H1 (cell line): ENCODE data around the gene FLRT1. TPM values are rescaled to one million over a fixed set of nuclear protein-coding genes. Genes with fewer than 3 reads are reported as not detected.

Experiments
- CTCF ChIA-PET: fragments of 300-600 bp; sonication (Branson Sonifier 250); formaldehyde crosslinking; loops from one replicate; lab custom pipeline; 2021; ENCODE audit not compliant: partially characterized antibody; lab: Charles Lee
- POLR2A ChIA-PET: fragments of 300-600 bp; sonication (Branson Sonifier 250); formaldehyde crosslinking; loops from one replicate; lab custom pipeline; 2021; ENCODE audit warnings: inconsistent platforms; ENCODE audit not compliant: partially characterized antibody; lab: Charles Lee
- DNase-seq, 2 experiments: peaks; one replicate each; pipeline versions ENCODE4 v3.0.0 to v3.0.0-alpha.2; 2010 to 2022; ENCODE audit warnings: low spot score in 2 of 2, low read depth in 1 of 2, mixed read lengths in 1 of 2
- FAIRE-seq: peaks from 2 replicates; lab custom pipeline; 2011; peaks lifted over from hg19 to GRCh38; lab: Jason Lieb, UNC
- H2AFZ ChIP-seq: 2 replicates; pipeline ENCODE4 v1.8.1; 2012; ENCODE audit warnings: low read length, inconsistent platforms
- H2AK5ac ChIP-seq: 2 replicates; pipeline ENCODE4 v1.6.1; 2013; ENCODE audit warnings: low read depth, low read length
- H2BK120ac ChIP-seq: replicated peaks from 2 replicates; pipeline ENCODE3; 2013; ENCODE audit warnings: low read depth, low read length, inconsistent platforms
- H2BK12ac ChIP-seq: 2 replicates; pipeline ENCODE4 v1.6.1; 2013; ENCODE audit warnings: low read depth, low read length
- H2BK15ac ChIP-seq: 2 replicates; pipeline ENCODE4 v1.6.1; 2013; ENCODE audit warnings: low read length
- H2BK20ac ChIP-seq: 2 replicates; pipeline ENCODE4 v1.6.1; 2013; ENCODE audit warnings: low read length
- H2BK5ac ChIP-seq: 2 replicates; pipeline ENCODE4 v1.6.1; 2013; ENCODE audit warnings: low read depth, low read length
- H3K14ac ChIP-seq: 2 replicates; pipeline ENCODE4 v1.6.1; 2013; ENCODE audit warnings: inconsistent platforms; ENCODE audit not compliant: insufficient read length
- H3K18ac ChIP-seq: 2 replicates; pipeline ENCODE4 v1.6.1; 2013; ENCODE audit warnings: low read length; ENCODE audit errors: extremely low read depth
- H3K23ac ChIP-seq: 2 replicates; pipeline ENCODE4 v1.6.1; 2013; ENCODE audit warnings: inconsistent platforms; ENCODE audit not compliant: insufficient read length
- H3K23me2 ChIP-seq: 2 replicates; pipeline ENCODE4 v1.6.1; 2013; ENCODE audit warnings: low read depth, low read length
- H3K27ac ChIP-seq: 2 replicates; pipeline ENCODE4 v1.6.1; 2011; ENCODE audit warnings: low read depth, low read length, inconsistent platforms
- H3K27me3 ChIP-seq, 4 experiments: replicated peaks in 1 of 4; 1 replicate in 1 of 4; 2 replicates in 3 of 4; pipeline versions ENCODE4 v1.6.1 to v1.8.1; 2011 to 2013; ENCODE audit warnings: low read length in 3 of 4, mild to moderate bottlenecking in 3 of 4, inconsistent platforms in 2 of 4, mixed read lengths in 2 of 4, moderate library complexity in 1 of 4; ENCODE audit not compliant: control insufficient read depth in 3 of 4, insufficient read depth in 3 of 4; ENCODE audit errors: extremely low read depth in 1 of 4
- H3K36me3 ChIP-seq, 4 experiments: 2 replicates each; pipeline versions ENCODE4 v1.6.1 to v1.8.1; 2011 to 2013; ENCODE audit warnings: mild to moderate bottlenecking in 4 of 4, low read length in 3 of 4, moderate library complexity in 2 of 4, control low read depth in 1 of 4, inconsistent platforms in 1 of 4; ENCODE audit not compliant: insufficient read depth in 4 of 4, control insufficient read depth in 2 of 4
- H3K4ac ChIP-seq: replicated peaks from 2 replicates; pipeline ENCODE3; 2013; ENCODE audit warnings: low read length, low read depth, mixed read lengths, inconsistent platforms; ENCODE audit not compliant: insufficient read length
- H3K4me1 ChIP-seq, 4 experiments: replicated peaks in 1 of 4; 1 replicate in 1 of 4; 2 replicates in 3 of 4; pipeline versions ENCODE4 v1.6.1 to v1.8.1; 2011 to 2013; ENCODE audit warnings: low read length in 3 of 4, inconsistent platforms in 2 of 4, mixed read lengths in 1 of 4; ENCODE audit not compliant: insufficient read depth in 4 of 4, control insufficient read depth in 3 of 4
- H3K4me2 ChIP-seq, 2 experiments: 2 replicates each; pipeline versions ENCODE4 v1.6.1 to v1.8.1; 2011 to 2013; ENCODE audit warnings: low read depth in 2 of 2, low read length in 2 of 2, control low read depth in 1 of 2, inconsistent platforms in 1 of 2, mild to moderate bottlenecking in 1 of 2; ENCODE audit not compliant: insufficient read depth in 1 of 2
- H3K4me3 ChIP-seq, 4 experiments: fragments of 200-600, 300-600 bp in 1 of 4; sonication (generic), shearing (Covaris generic), sonication (Bioruptor Twin) in 1 of 4; 2 replicates each; pipeline versions ENCODE4 v1.5.1 to v1.8.1; 2011 to 2016; ENCODE audit warnings: low read length in 4 of 4, low read depth in 3 of 4, control low read depth in 2 of 4, inconsistent platforms in 2 of 4, mild to moderate bottlenecking in 2 of 4, mixed read lengths in 1 of 4, moderate library complexity in 1 of 4; ENCODE audit not compliant: insufficient read depth in 2 of 4; ENCODE audit errors: extremely low read depth in 1 of 4
- H3K56ac ChIP-seq: replicated peaks from 2 replicates; pipeline ENCODE3; 2013; ENCODE audit warnings: low read depth, mild to moderate bottlenecking, mixed read lengths, low read length, inconsistent platforms; ENCODE audit not compliant: insufficient read length
- H3K79me1 ChIP-seq: 2 replicates; pipeline ENCODE4 v1.6.1; 2013; ENCODE audit warnings: low read depth, low read length, control low read depth
- H3K79me2 ChIP-seq, 2 experiments: 2 replicates each; pipeline versions ENCODE4 v1.6.1 to v1.8.1; 2012 to 2013; ENCODE audit warnings: low read length in 2 of 2, mild to moderate bottlenecking in 2 of 2, inconsistent platforms in 1 of 2; ENCODE audit not compliant: insufficient read depth in 2 of 2, control insufficient read depth in 1 of 2
- H3K9ac ChIP-seq, 4 experiments: replicated peaks in 1 of 4; 1 replicate in 1 of 4; 2 replicates in 3 of 4; pipeline versions ENCODE4 v1.6.1 to v1.8.1; 2011 to 2013; ENCODE audit warnings: low read depth in 3 of 4, low read length in 3 of 4, control low read depth in 2 of 4, mild to moderate bottlenecking in 2 of 4, moderate library complexity in 2 of 4, inconsistent platforms in 1 of 4; ENCODE audit errors: extremely low read depth in 1 of 4
- H3K9me3 ChIP-seq, 2 experiments: 2 replicates each; pipeline versions ENCODE4 v1.6.1 to v1.8.1; 2012 to 2013; ENCODE audit warnings: mild to moderate bottlenecking in 2 of 2, moderate library complexity in 2 of 2, control low read depth in 1 of 2, inconsistent platforms in 1 of 2, low read depth in 1 of 2, low read length in 1 of 2, mixed read lengths in 1 of 2; ENCODE audit not compliant: insufficient read depth in 2 of 2
- H4K20me1 ChIP-seq, 2 experiments: replicated peaks in 1 of 2; 2 replicates each; pipeline versions ENCODE3 to v1.8.1; 2011 to 2013; ENCODE audit warnings: inconsistent platforms in 2 of 2, low read length in 2 of 2, mild to moderate bottlenecking in 1 of 2; ENCODE audit not compliant: insufficient read depth in 2 of 2, control insufficient read depth in 1 of 2
- H4K5ac ChIP-seq: 2 replicates; pipeline ENCODE4 v1.6.1; 2013; ENCODE audit warnings: low read length, low read depth, mixed read lengths, inconsistent platforms; ENCODE audit not compliant: insufficient read length
- H4K8ac ChIP-seq: 2 replicates; pipeline ENCODE4 v1.8.0; 2013; ENCODE audit warnings: mild to moderate bottlenecking, moderate library complexity, low read length, inconsistent platforms; ENCODE audit not compliant: insufficient read depth; ENCODE audit errors: extremely low read depth
- H4K91ac ChIP-seq: replicated peaks from 2 replicates; pipeline ENCODE3; 2013; ENCODE audit warnings: low read length, mixed read lengths, inconsistent platforms; ENCODE audit not compliant: insufficient read length
- CTBP2 ChIP-seq: IDR thresholded peaks from 2 replicates; pipeline ENCODE4 v1.7.0; 2011; ENCODE audit warnings: borderline replicate concordance, mild to moderate bottlenecking, moderate library complexity, mixed read lengths, low read length; ENCODE audit not compliant: insufficient read depth, insufficient read length
- JUND ChIP-seq: IDR thresholded peaks from 2 replicates; pipeline ENCODE4 v1.6.1; 2011; ENCODE audit warnings: mild to moderate bottlenecking, improper control_type of control experiment, low read length
- SRF ChIP-seq: IDR thresholded peaks from 2 replicates; pipeline ENCODE4 v1.6.1; 2011; ENCODE audit warnings: mild to moderate bottlenecking, low read depth, low read length, moderate library complexity
- WGBS, 2 experiments: shearing (Covaris generic) in 1 of 2; methylation state at CpG; one replicate each; pipeline versions ENCODE4 v1.1.6 to v1.1.7; 2013 to 2015; ENCODE audit warnings: low lambda C conversion rate in 2 of 2, mixed read lengths in 2 of 2, inconsistent platforms in 1 of 2, low coverage in 1 of 2, missing lambda C conversion rate in 1 of 2; ENCODE audit not compliant: insufficient replicate concordance in 2 of 2, insufficient coverage in 1 of 2, insufficient read length in 1 of 2; ENCODE audit errors: extremely low coverage in 1 of 2, missing lambda C conversion rate in 1 of 2; 5-methylcytosine and 5-hydroxymethylcytosine counted together
- polyA plus RNA-seq, 7 experiments: library from polyadenylated mRNA; depleted of rRNA in 3 of 7; stranded (reverse) in 5 of 7; unstranded in 2 of 7; fragments of >200 nt in 5 of 7; fragments of 200-250 nt in 2 of 7; gene quantifications; 1 replicate in 5 of 7; 2 replicates in 1 of 7; 4 replicates in 1 of 7; pipeline versions ENCODE4 v1.2.1 to v1.2.3, GENCODE V29; 2011 to 2013; ENCODE audit warnings: missing spikeins in 2 of 7, mixed read lengths in 2 of 7
- total RNA-seq: library from RNA; stranded (reverse); fragmentation: NEBNext Ultra II Directional; extraction: Animal tissue kit (Norgen Biotek cat#: 25700); gene quantifications from 2 replicates; pipeline ENCODE4 v1.2.1, GENCODE V29; 2021
- TF ChIP-seq, protein P1 (sequence below): IDR thresholded peaks from 2 replicates; pipeline ENCODE4 v1.6.1; 2012; ENCODE audit warnings: low read length, inconsistent platforms

FLRT1 gene
- total and polyA plus RNA-seq, 2 of the 8 experiments (the other 6 are each of a cell fraction or from before 2014, with no cell fraction given), result 0.14 to 0.28 TPM

DNA sequence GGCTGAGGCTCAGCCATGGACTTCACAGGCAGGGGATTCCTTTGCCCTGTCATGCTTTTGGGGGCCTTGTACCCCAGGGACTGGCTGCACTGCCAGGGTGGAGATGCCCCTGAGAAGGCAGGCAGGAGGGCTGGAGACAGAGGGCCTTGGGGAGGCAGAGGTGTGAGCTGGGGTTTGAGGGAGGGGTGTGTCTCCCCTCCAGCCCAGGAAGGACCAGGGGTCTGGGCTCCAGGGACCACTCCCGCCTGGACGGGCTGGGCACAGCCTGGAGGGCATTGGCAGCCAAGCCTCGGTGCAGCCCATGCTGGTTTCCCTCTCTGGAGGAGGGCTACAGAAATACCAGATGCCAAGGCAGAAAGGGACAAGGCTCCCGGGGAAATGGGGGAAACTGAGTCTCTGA, 30.0 kb upstream of the FLRT1 start:
- no peak overlapping the region for H2AFZ ChIP-seq
- CTCF ChIA-PET, result interaction anchor here (0.8 to 6.3 kb wide), 9 partner anchors 11 to 169 kb away, joined by 3 to 43 read pairs (median 3); no protein-coding TSS in a partner anchor
- WGBS, 2 experiments, result 84% methylated on average over 4 of the region's 4 CpGs; no CpG with 5 or more reads in 1 of the 2 experiments

More for the DNA sequence above, 30.0 kb upstream of the FLRT1 start:
- Histone ChIP-seq H4K8ac (no peak overlapping the region), H3K79me2 (no peaks in the 10 kb centered on the region), H3K23me2 (peaks cover 18% of the 10 kb centered on the region; the same call in 1 of the 2 replicates), H3K27ac (no peak overlapping the region), H3K9me3 (peaks cover 0 to 6% of the 10 kb centered on the region in 2 experiments; a peak in 1 of 4 replicates), H4K5ac (no peak overlapping the region), H3K4me3 (no peak overlapping the region), H3K36me3 (no peaks in the 10 kb centered on the region), H3K4me1 (peaks cover 0 to 18% (median 11%) of the 10 kb centered on the region in 4 experiments; a peak in 5 of 7 replicates), H2BK120ac (no peak overlapping the region), H2AK5ac (no peak overlapping the region; the same call in 1 of the 2 replicates), H3K27me3 (peaks cover 33 to 89% (median 74%) of the 10 kb centered on the region in 4 experiments), H2BK15ac (no peak overlapping the region), H4K20me1 (peaks cover 2 to 7% of the 10 kb centered on the region in 2 experiments), H3K4me2 (no peak overlapping the region), H3K79me1 (no peaks in the 10 kb centered on the region), H2BK5ac (no peak overlapping the region), H3K4ac (no peak overlapping the region), H2BK12ac (no peak overlapping the region), H3K23ac (no peak overlapping the region), H3K18ac (no peak overlapping the region), H3K56ac (no peak overlapping the region), H3K14ac (no peak overlapping the region), H2BK20ac (no peak overlapping the region), H4K91ac (no peak overlapping the region), H3K9ac (no peak overlapping the region)
- TF ChIP-seq CTBP2 (no peak), JUND (no peak), SRF (no peak)
- TF ChIP-seq, protein P1, sequence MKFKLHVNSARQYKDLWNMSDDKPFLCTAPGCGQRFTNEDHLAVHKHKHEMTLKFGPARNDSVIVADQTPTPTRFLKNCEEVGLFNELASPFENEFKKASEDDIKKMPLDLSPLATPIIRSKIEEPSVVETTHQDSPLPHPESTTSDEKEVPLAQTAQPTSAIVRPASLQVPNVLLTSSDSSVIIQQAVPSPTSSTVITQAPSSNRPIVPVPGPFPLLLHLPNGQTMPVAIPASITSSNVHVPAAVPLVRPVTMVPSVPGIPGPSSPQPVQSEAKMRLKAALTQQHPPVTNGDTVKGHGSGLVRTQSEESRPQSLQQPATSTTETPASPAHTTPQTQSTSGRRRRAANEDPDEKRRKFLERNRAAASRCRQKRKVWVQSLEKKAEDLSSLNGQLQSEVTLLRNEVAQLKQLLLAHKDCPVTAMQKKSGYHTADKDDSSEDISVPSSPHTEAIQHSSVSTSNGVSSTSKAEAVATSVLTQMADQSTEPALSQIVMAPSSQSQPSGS, result no peak
- POLR2A ChIA-PET, result interaction anchor here (0.9 to 2.1 kb wide), 3 partner anchors 13 to 31 kb away, joined by 3 to 11 read pairs (median 3); partner anchors contain the start of gene COX8A
- FAIRE-seq (no peak), DNase-seq (no peak)
